ENCODE data around the gene PA2G4. TPM values are rescaled to one million over a fixed set of nuclear protein-coding genes. Genes with fewer than 3 reads are reported as not detected.

PA2G4 gene
- total RNA-seq, 1 donor from 2014 or later, result 141 TPM

GRCh38 chr12:56120158-56120846, 15.9 kb downstream of the PA2G4 start:
- Mint-ChIP-seq H3K4me3 (peak overlapping the region; percentile 46), H3K9me3 (no peaks in the 10 kb centered on the region), H3K36me3 (peaks cover 20% of the 10 kb centered on the region), H3K27me3 (peaks cover 4% of the 10 kb centered on the region), H3K4me1 (ENCODE audit: unreplicated experiment) (peaks cover 24% of the 10 kb centered on the region), H3K27ac (peak overlapping the region; percentile 98)
- DNase-seq (ENCODE audit: extremely low spot score, unreplicated experiment), result no peak
- TF ChIP-seq, protein P1, sequence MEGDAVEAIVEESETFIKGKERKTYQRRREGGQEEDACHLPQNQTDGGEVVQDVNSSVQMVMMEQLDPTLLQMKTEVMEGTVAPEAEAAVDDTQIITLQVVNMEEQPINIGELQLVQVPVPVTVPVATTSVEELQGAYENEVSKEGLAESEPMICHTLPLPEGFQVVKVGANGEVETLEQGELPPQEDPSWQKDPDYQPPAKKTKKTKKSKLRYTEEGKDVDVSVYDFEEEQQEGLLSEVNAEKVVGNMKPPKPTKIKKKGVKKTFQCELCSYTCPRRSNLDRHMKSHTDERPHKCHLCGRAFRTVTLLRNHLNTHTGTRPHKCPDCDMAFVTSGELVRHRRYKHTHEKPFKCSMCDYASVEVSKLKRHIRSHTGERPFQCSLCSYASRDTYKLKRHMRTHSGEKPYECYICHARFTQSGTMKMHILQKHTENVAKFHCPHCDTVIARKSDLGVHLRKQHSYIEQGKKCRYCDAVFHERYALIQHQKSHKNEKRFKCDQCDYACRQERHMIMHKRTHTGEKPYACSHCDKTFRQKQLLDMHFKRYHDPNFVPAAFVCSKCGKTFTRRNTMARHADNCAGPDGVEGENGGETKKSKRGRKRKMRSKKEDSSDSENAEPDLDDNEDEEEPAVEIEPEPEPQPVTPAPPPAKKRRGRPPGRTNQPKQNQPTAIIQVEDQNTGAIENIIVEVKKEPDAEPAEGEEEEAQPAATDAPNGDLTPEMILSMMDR (conservative IDR thresholded peaks at IDR 0.05), result no peak

DNA sequence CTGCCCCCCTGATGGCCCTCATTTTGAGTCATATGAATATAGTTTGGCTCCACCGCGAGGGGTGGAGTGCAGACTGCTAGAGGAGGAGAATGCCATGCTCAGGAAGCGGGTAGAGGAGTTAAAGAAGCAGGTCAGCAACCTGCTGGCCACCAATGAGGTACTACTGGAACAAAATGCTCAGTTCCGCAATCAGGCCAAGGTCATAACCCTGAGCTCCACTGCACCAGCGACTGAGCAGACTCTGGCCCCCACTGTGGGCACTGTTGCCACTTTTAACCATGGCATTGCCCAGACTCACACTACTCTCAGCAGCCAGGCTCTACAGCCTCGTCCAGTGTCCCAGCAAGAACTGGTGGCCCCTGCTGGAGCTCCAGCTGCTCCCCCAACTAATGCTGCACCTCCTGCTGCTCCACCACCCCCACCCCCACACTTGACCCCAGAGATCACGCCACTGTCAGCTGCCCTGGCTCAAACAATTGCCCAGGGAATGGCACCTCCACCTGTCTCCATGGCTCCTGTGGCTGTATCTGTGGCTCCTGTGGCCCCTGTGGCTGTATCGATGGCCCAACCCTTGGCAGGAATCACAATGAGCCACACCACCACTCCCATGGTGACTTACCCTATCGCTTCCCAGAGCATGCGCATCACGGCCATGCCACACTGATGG, 17.0 kb downstream of the PA2G4 start:
- peaks cover 25% of the 10 kb centered on the region for H3K4me1 Mint-ChIP-seq (ENCODE audit: unreplicated experiment)
- DNase-seq (ENCODE audit: extremely low spot score, unreplicated experiment), result no peak
- TF ChIP-seq, protein P1 (conservative IDR thresholded peaks at IDR 0.05), result no peak
- peaks cover 4% of the 10 kb centered on the region for H3K27me3 Mint-ChIP-seq
- no peak overlapping the region for H3K27ac Mint-ChIP-seq
- peaks cover 19% of the 10 kb centered on the region for H3K36me3 Mint-ChIP-seq
- no peaks in the 10 kb centered on the region for H3K9me3 Mint-ChIP-seq
- H3K4me3 Mint-ChIP-seq, result no peak overlapping the region

DNA sequence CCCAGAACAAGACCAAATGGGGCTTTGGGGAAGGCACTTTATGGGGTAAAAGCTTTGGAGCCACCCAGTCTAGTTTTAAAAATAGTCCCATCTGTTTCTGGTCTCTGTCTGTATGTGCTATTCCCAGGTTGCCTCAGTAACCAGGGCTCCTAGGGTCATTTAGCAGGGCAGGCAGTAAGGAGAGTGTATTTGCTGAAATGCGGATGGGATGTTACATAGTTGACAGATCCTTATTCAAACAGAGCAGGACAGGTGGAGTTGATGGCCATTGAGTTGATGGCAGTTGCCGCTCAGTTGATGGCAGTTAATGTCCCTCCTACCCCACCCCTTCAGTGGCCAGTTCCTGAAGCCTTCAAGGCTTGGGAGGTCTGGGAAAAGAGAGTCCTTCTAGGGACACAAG, 18.3 kb downstream of the PA2G4 start:
- Mint-ChIP-seq H3K27ac (peak overlapping the region; percentile 39), H3K36me3 (peaks cover 8% of the 10 kb centered on the region), H3K9me3 (no peaks in the 10 kb centered on the region), H3K4me1 (ENCODE audit: unreplicated experiment) (peaks cover 38% of the 10 kb centered on the region), H3K27me3 (peaks cover 4% of the 10 kb centered on the region), H3K4me3 (no peak overlapping the region)
- no peak for DNase-seq (ENCODE audit: extremely low spot score, unreplicated experiment)
- TF ChIP-seq, protein P1 (conservative IDR thresholded peaks at IDR 0.05), result no peak

DNA sequence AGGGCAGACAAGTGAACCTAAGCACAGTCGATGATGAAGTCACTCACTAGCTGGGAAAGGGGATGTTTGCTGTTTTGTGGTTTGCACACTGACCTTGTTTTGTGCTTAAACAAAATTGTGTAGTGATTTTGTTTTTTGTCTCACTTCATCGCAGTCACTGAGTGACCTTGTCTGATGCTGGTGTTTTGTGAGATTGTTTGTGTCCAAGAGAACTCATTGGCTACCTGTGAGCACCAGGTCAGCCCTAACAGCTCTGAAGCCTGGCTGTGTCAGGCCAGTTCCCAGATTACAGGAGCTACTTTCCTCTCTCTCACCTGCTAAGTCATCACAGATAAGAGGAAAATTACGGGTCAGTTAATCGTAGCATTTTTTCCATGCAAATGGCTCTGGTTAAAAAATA, 19.8 kb downstream of the PA2G4 start:
- Mint-ChIP-seq H3K36me3 (peaks cover 3% of the 10 kb centered on the region), H3K4me3 (no peak overlapping the region), H3K4me1 (ENCODE audit: unreplicated experiment) (peaks cover 40% of the 10 kb centered on the region), H3K9me3 (no peaks in the 10 kb centered on the region), H3K27me3 (no peaks in the 10 kb centered on the region), H3K27ac (peak overlapping the region; percentile 64)
- no peak for DNase-seq (ENCODE audit: extremely low spot score, unreplicated experiment)
- TF ChIP-seq, protein P1 (conservative IDR thresholded peaks at IDR 0.05), result no peak

GRCh38 chr12:56126732-56127239, 22.4 kb downstream of the PA2G4 start:
- H3K36me3 Mint-ChIP-seq, result peaks cover 13% of the 10 kb centered on the region
- no peaks in the 10 kb centered on the region for H3K27me3 Mint-ChIP-seq
- H3K27ac Mint-ChIP-seq, result peak overlapping the region; percentile 94
- no peaks in the 10 kb centered on the region for H3K9me3 Mint-ChIP-seq
- peaks cover 44% of the 10 kb centered on the region for H3K4me1 Mint-ChIP-seq (ENCODE audit: unreplicated experiment)
- DNase-seq (ENCODE audit: extremely low spot score, unreplicated experiment), result no peak
- TF ChIP-seq, protein P1 (conservative IDR thresholded peaks at IDR 0.05), result no peak
- peak overlapping the region; percentile 99 for H3K4me3 Mint-ChIP-seq
